ENCODE measurements around the gene C13orf46.

The C13orf46 gene

GRCh38 chr13:113904411-113904810 is 69.5 kb downstream of the C13orf46 start:
- Histone ChIP-seq H3K36me3 (ENCODE audit: control insufficient read depth in 1 of 2, insufficient read depth in 2 of 2, low read length in 2 of 2) (no peaks in the 10 kb centered on the region), H3K4me1 (ENCODE audit: control insufficient read depth in 1 of 2, insufficient read depth in 2 of 2, low read length in 2 of 2) (peaks cover 23 to 29% of the 10 kb centered on the region in 2 donors), H3K27me3 (ENCODE audit: control insufficient read depth in 1 of 2, insufficient read depth in 2 of 2, low read length in 2 of 2) (no peaks in the 10 kb centered on the region), H3K4me3 (ENCODE audit: low read depth in 1 of 2, low read length in 2 of 2) (no peak overlapping the region), H3K9me3 (ENCODE audit: control insufficient read depth in 1 of 2, low read length in 2 of 2) (no peaks in the 10 kb centered on the region), H3K9ac (ENCODE audit: low read depth in 1 of 2, low read length in 2 of 2) (no peak overlapping the region), H3K27ac (ENCODE audit: low read depth, low read length) (no peak overlapping the region)

GRCh38 chr13:113903912-113904311 is 70.0 kb downstream of the C13orf46 start:
- no peak overlapping the region for H3K4me3 ChIP-seq (ENCODE audit: low read depth in 1 of 2, low read length in 2 of 2)
- H3K9me3 ChIP-seq (ENCODE audit: control insufficient read depth in 1 of 2, low read length in 2 of 2): no peaks in the 10 kb centered on the region
- peaks cover 20 to 27% of the 10 kb centered on the region in 2 donors for H3K4me1 ChIP-seq (ENCODE audit: control insufficient read depth in 1 of 2, insufficient read depth in 2 of 2, low read length in 2 of 2)
- H3K27ac ChIP-seq (ENCODE audit: low read depth, low read length): no peak overlapping the region
- no peaks in the 10 kb centered on the region for H3K27me3 ChIP-seq (ENCODE audit: control insufficient read depth in 1 of 2, insufficient read depth in 2 of 2, low read length in 2 of 2)
- H3K36me3 ChIP-seq (ENCODE audit: control insufficient read depth in 1 of 2, insufficient read depth in 2 of 2, low read length in 2 of 2): no peaks in the 10 kb centered on the region
- no peak overlapping the region for H3K9ac ChIP-seq (ENCODE audit: low read depth in 1 of 2, low read length in 2 of 2)
